GM23248 (cell line): Measurements from ENCODE around the gene LYPD6B. TPM values are rescaled to one million over a fixed set of nuclear protein-coding genes. Genes with fewer than 3 reads are reported as not detected.

ENCODE experiments used
- DNase-seq: peaks from one replicate; pipeline ENCODE4 v3.0.0-alpha.2; 2015
- H2AFZ ChIP-seq: fragments of 200-600 bp; sonication (generic); 2 replicates; pipeline ENCODE4 v1.6.1; 2016; ENCODE audit warnings: antibody characterized with exemption
- H3F3A ChIP-seq: fragments of 200-600 bp; sonication (generic); 2 replicates; pipeline ENCODE4 v1.6.1; 2016; ENCODE audit warnings: mild to moderate bottlenecking, antibody characterized with exemption, mixed run types; ENCODE audit not compliant: insufficient read depth
- H3K27ac ChIP-seq: fragments of 200-600 bp; sonication (generic); 2 replicates; pipeline ENCODE4 v1.5.1; 2016; ENCODE audit warnings: mild to moderate bottlenecking
- H3K27me3 ChIP-seq: fragments of 200-600 bp; sonication (generic); replicated peaks from 2 replicates; pipeline ENCODE4 v1.6.1; 2016; ENCODE audit warnings: mild to moderate bottlenecking; ENCODE audit not compliant: insufficient read depth
- H3K36me3 ChIP-seq: fragments of 200-600 bp; sonication (generic); 2 replicates; pipeline ENCODE4 v1.6.1; 2016; ENCODE audit warnings: low read depth, mild to moderate bottlenecking
- H3K4me1 ChIP-seq: fragments of 200-600 bp; sonication (generic); 2 replicates; pipeline ENCODE4 v1.6.1; 2016; ENCODE audit warnings: mild to moderate bottlenecking; ENCODE audit not compliant: insufficient read depth
- H3K4me2 ChIP-seq: fragments of 200-600 bp; sonication (generic); one replicate; pipeline ENCODE4 v1.6.1; 2016; ENCODE audit warnings: mild to moderate bottlenecking; ENCODE audit not compliant: unreplicated experiment
- H3K4me3 ChIP-seq: fragments of 200-600 bp; sonication (generic); 2 replicates; pipeline ENCODE4 v1.5.1; 2016; ENCODE audit warnings: mild to moderate bottlenecking
- H3K79me2 ChIP-seq: fragments of 200-600 bp; sonication (generic); 2 replicates; pipeline ENCODE4 v1.6.1; 2016; ENCODE audit warnings: mild to moderate bottlenecking; ENCODE audit not compliant: insufficient read depth
- H3K9ac ChIP-seq: fragments of 200-600 bp; sonication (generic); 2 replicates; pipeline ENCODE4 v1.6.1; 2016; ENCODE audit warnings: mild to moderate bottlenecking
- H3K9me2 ChIP-seq: fragments of 200-600 bp; sonication (generic); 2 replicates; pipeline ENCODE4 v1.6.1; 2016; ENCODE audit warnings: mixed run types, mild to moderate bottlenecking, moderate library complexity; ENCODE audit not compliant: insufficient read depth
- H3K9me3 ChIP-seq: fragments of 200-600 bp; sonication (generic); one replicate; pipeline ENCODE4 v1.6.1; 2017; ENCODE audit warnings: low read depth
- H4K20me1 ChIP-seq: fragments of 200-600 bp; sonication (generic); 2 replicates; pipeline ENCODE4 v1.6.0; 2016; ENCODE audit not compliant: insufficient read depth
- EZH2 ChIP-seq: fragments of 200-600 bp; sonication (generic); IDR thresholded peaks from 2 replicates; pipeline ENCODE4 v1.6.1; 2018; ENCODE audit warnings: antibody characterized with exemption, mild to moderate bottlenecking; ENCODE audit not compliant: insufficient read depth, poor library complexity, severe bottlenecking
- EZH2phosphoT487 ChIP-seq: fragments of 200-600 bp; sonication (generic); IDR thresholded peaks from 2 replicates; pipeline ENCODE4 v1.6.1; 2018; ENCODE audit warnings: antibody characterized with exemption, moderate library complexity, mild to moderate bottlenecking, low read depth; ENCODE audit not compliant: insufficient read depth
- WGBS, 2 experiments: methylation state at CpG; one replicate each; pipeline ENCODE4 v1.1.6; 2015 to 2017; ENCODE audit warnings: low lambda C conversion rate in 2 of 2, low coverage in 1 of 2; ENCODE audit errors: missing lambda C conversion rate in 2 of 2; 5-methylcytosine and 5-hydroxymethylcytosine counted together
- in situ Hi-C: fragments of 300-500 bp; cut with MboI; formaldehyde crosslinking; loops from 2 replicates; pipeline ENCODE4 v1.15.0; 2020
- polyA plus RNA-seq: library from polyadenylated mRNA; unstranded; fragments of >200 nt; fragmentation: Nextera tagmentation; extraction: Ambion mirVana; gene quantifications from 2 replicates; pipeline ENCODE4 v1.2.1, GENCODE V29; 2016
- total RNA-seq: library from RNA; depleted of rRNA; stranded (reverse); fragments of >200 nt; shearing (Covaris generic); gene quantifications from 2 replicates; pipeline ENCODE4 v1.2.3, GENCODE V29; 2014

LYPD6B gene
- total and polyA plus RNA-seq, 2 experiments from 2014 or later = 3.9 to 11.4 TPM

DNA sequence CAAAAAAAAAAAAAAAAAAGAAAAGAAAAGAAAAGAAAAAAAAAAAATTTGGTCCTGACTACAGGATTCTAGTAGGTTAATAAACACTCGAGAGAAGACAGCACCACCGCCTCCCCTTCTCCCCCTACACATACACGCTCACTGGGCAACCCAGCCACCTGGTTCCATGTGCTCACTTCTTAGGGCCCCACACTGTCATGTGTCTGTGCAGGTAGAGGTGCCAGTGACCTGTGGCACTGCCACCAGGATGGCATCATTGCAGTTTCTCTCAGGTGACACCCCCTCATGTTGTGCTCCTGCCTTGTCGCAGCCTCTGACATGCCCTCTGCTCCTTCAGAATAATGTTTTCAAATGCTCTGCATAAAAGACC lies 39.7 kb upstream of the LYPD6B start:
- 94 to 95% methylated on average over 4 of the region's 4 CpGs for WGBS, 2 experiments
- H3F3A ChIP-seq = no peaks in the 10 kb centered on the region
- H3K27ac ChIP-seq = no peak overlapping the region
- no peak for TF ChIP-seq EZH2phosphoT487
- no peak for TF ChIP-seq EZH2
- H3K79me2 ChIP-seq = no peaks in the 10 kb centered on the region
- no peak for DNase-seq
- no peaks in the 10 kb centered on the region for H3K9me3 ChIP-seq
- no peaks in the 10 kb centered on the region for H3K36me3 ChIP-seq
- H4K20me1 ChIP-seq = no peaks in the 10 kb centered on the region
- H3K4me2 ChIP-seq = no peak overlapping the region
- no peaks in the 10 kb centered on the region for H3K9me2 ChIP-seq
- no peak overlapping the region for H2AFZ ChIP-seq
- no peak overlapping the region for H3K4me3 ChIP-seq
- H3K27me3 ChIP-seq = no peaks in the 10 kb centered on the region; the same call in 1 of the 2 replicates
- H3K9ac ChIP-seq = no peak overlapping the region
- peaks cover 9% of the 10 kb centered on the region; the same call in 1 of the 2 replicates for H3K4me1 ChIP-seq
- in situ Hi-C loops = loop anchor here (25.0 kb wide), 1 partner anchor 1012 kb away; no protein-coding TSS in a partner anchor

- TF ChIP-seq EZH2phosphoT487 = no peak
- TF ChIP-seq EZH2 = no peak
Observed at GRCh38 chr2:148999451-148999921, 39.0 kb upstream of the LYPD6B start.

DNA sequence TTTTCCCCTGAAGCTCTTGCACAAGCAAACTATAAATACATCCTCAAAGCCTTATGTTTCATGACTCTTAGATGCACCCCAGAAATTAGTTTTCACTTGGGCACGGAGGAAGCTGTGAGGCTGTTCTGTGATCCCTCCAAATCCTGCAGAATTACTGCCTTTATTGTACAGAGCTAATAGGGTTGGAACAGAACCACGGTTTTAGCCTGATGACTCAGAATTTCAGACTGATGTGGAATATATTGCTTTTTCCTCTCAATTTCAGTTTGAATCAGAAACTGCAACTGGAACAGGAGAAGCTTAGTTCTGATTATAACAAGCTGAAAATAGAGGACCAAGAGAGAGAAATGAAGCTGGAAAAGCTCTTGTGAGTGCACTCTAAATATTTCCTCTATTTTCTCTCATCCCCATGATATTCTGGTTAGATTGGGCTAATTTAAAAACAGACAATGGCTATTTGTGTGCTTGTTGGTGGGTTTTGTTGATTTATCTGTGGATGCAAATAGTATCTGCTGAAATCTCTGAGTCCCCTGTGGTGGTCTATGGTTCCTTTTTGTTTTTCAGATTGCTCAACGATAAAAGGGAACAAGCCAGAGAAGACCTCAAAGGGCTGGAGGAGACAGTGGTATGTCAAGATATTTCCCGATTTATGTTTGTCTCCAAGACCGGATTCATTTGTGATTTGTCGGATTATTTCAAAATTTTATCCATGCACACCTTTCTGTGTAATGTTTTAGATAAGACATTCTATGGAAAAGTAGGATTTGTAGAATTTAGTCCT lies 38.2 kb upstream of the LYPD6B start:
- Histone ChIP-seq H3K4me2 (peak overlapping the region; percentile 9), H3K9ac (no peak overlapping the region), H3K9me3 (no peaks in the 10 kb centered on the region), H3K27me3 (no peaks in the 10 kb centered on the region; the same call in 1 of the 2 replicates), H3K9me2 (no peaks in the 10 kb centered on the region), H4K20me1 (no peaks in the 10 kb centered on the region), H2AFZ (0 out of 2 replicates have a peak overlapping the region, but pooled peaks have one; percentile 58), H3K27ac (no peak overlapping the region), H3F3A (peaks cover 4% of the 10 kb centered on the region; the same call in 1 of the 2 replicates), H3K4me1 (peaks cover 16% of the 10 kb centered on the region; the same call in 1 of the 2 replicates), H3K36me3 (no peaks in the 10 kb centered on the region), H3K79me2 (no peaks in the 10 kb centered on the region), H3K4me3 (no peak overlapping the region)
- 42 to 43% methylated on average over 6 of the region's 6 CpGs for WGBS, 2 experiments
- no peak for TF ChIP-seq EZH2phosphoT487
- TF ChIP-seq EZH2 = no peak
- DNase-seq = peak; percentile 54
- in situ Hi-C loops = no loop called here

More at GRCh38 chr2:148999451-148999921, 39.0 kb upstream of the LYPD6B start:
- Histone ChIP-seq H2AFZ (peak overlapping the region; percentile 58; the same call in 1 of the 2 replicates), H3K9me2 (no peaks in the 10 kb centered on the region), H3K9ac (no peak overlapping the region), H3F3A (peaks cover under 1% of the 10 kb centered on the region; the same call in 1 of the 2 replicates), H3K4me2 (peak overlapping the region; percentile 35), H3K79me2 (no peaks in the 10 kb centered on the region), H3K27me3 (no peaks in the 10 kb centered on the region; the same call in 1 of the 2 replicates), H3K9me3 (no peaks in the 10 kb centered on the region), H3K4me3 (0 out of 2 replicates have a peak overlapping the region, but pooled peaks have one; percentile 37), H3K36me3 (no peaks in the 10 kb centered on the region), H4K20me1 (no peaks in the 10 kb centered on the region), H3K27ac (no peak overlapping the region), H3K4me1 (peaks cover 11% of the 10 kb centered on the region; the same call in 1 of the 2 replicates)
- DNase-seq = peak; percentile 22
- 15 to 16% methylated on average over 7 of the region's 7 CpGs for WGBS, 2 experiments
- in situ Hi-C loops = loop anchor here (25.0 kb wide), 1 partner anchor 1012 kb away; no protein-coding TSS in a partner anchor

DNA sequence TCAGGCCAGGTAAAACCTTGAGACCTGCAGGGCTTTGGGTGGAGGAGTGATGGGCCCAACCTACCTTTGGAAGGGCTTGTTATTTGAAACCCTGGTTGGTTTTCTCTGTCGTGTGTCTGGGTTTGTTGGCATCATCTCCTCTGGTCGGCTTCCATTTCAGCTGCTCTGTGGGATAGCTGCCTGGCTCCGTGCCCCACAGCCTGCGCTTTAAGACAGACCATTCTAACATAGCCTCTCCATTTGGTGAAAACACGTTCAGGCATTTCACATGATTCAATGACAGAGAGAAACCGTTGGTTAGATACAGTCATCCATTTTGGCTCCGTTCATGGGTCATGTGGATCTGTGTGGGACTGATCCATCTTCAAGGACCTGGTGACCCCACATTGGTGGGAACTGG lies 37.0 kb upstream of the LYPD6B start:
- Histone ChIP-seq H3K27ac (no peak overlapping the region), H3K4me1 (peaks cover 21% of the 10 kb centered on the region; the same call in 1 of the 2 replicates), H3K9ac (no peak overlapping the region), H3K79me2 (no peaks in the 10 kb centered on the region), H3K27me3 (no peaks in the 10 kb centered on the region; the same call in 1 of the 2 replicates), H3F3A (peaks cover 4% of the 10 kb centered on the region; the same call in 1 of the 2 replicates), H3K9me3 (no peaks in the 10 kb centered on the region), H3K36me3 (no peaks in the 10 kb centered on the region), H3K4me2 (no peak overlapping the region), H3K9me2 (no peaks in the 10 kb centered on the region), H2AFZ (no peak overlapping the region), H4K20me1 (no peaks in the 10 kb centered on the region), H3K4me3 (no peak overlapping the region)
- in situ Hi-C loops = no loop called here
- TF ChIP-seq EZH2 = no peak
- no peak for TF ChIP-seq EZH2phosphoT487
- WGBS, 2 experiments = 61% methylated on average over 7 of the region's 7 CpGs
- DNase-seq = peak; percentile 21
